HUES48 (cell line): Measurements from ENCODE around the gene C16orf87.
"Not testable (repeated sequence)": the region's sequence is repeated elsewhere in the genome, so short reads cannot be mapped to it uniquely, and the experiment has no call there.

Experiments used
- H3K27ac ChIP-seq: one replicate; pipeline ENCODE4 v1.7.0; 2013; ENCODE audit warnings: low read depth, low read length, inconsistent platforms
- H3K27me3 ChIP-seq: 2 replicates; pipeline ENCODE4 v1.6.1; 2013; ENCODE audit warnings: mild to moderate bottlenecking, low read length; ENCODE audit not compliant: control insufficient read depth, insufficient read depth
- H3K36me3 ChIP-seq: 2 replicates; pipeline ENCODE4 v1.6.1; 2013; ENCODE audit warnings: low read length; ENCODE audit not compliant: control insufficient read depth, insufficient read depth
- H3K4me1 ChIP-seq: 2 replicates; pipeline ENCODE4 v1.6.1; 2013; ENCODE audit warnings: mild to moderate bottlenecking, low read length; ENCODE audit not compliant: control insufficient read depth, insufficient read depth
- H3K4me3 ChIP-seq: 2 replicates; pipeline ENCODE4 v1.5.1; 2013; ENCODE audit warnings: mild to moderate bottlenecking, low read depth, low read length
- H3K9ac ChIP-seq: 2 replicates; pipeline ENCODE4 v1.6.1; 2013; ENCODE audit warnings: mild to moderate bottlenecking, low read depth, low read length, moderate library complexity
- H3K9me3 ChIP-seq: 2 replicates; pipeline ENCODE4 v1.6.1; 2013; ENCODE audit warnings: low read length; ENCODE audit not compliant: control insufficient read depth, insufficient read depth

C16orf87 gene

DNA sequence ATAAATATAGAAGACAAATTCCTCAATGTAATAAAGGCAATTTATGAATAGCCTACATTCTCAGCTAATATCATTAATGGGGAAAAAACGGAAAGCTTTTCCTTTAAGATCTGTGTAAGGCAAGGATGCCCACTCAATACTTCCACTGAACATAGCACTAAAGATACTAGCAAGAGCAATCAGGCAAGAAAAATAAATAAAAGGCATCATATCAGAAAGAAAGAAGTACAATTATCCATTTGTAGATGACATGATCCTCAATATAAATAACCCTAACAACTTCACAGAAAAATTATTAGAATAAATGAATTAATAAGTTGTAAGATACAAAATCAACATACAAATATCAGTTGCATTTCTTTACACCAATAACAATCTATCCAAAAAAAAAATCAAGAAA lies 37.1 kb downstream of the C16orf87 start:
- H3K4me3 ChIP-seq, result no peak overlapping the region
- no peaks in the 10 kb centered on the region for H3K27me3 ChIP-seq
- H3K36me3 ChIP-seq, result peaks cover 9% of the 10 kb centered on the region; the same call in 1 of the 2 replicates
- H3K9ac ChIP-seq, result no peak overlapping the region
- peaks cover 15% of the 10 kb centered on the region for H3K4me1 ChIP-seq
- H3K27ac ChIP-seq, result no peak overlapping the region
- H3K9me3 ChIP-seq, result peaks cover 7% of the 10 kb centered on the region

DNA sequence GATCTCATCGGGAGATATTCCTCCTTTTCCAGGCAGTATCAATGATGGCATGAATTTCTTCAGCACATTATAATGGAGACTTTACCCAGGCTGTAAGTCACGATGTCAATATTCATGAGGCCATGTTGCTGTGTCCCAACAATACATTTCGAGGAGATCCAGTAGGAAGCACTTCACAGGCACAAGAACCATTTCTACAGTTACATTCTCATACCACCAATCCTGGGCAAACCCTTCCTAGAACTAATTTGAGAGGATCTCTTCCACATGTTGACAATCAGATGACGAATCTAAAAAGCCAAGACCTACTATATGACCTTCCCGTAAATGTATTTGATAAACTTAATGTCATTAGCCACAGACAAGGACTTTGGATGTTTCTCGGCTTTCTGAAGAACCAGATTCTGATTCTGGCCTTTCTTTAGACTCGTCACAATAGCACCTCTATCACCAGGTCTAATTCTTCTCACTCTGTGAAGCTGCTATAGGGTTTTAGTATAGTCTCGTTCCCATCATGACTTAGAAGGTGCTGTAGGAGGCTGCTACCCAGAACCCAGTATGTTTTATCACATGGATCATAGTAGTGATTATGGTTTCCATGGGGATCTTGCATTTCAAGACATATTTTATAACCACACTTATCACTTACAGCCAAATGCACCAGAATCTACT lies 40.2 kb downstream of the C16orf87 start:
- Histone ChIP-seq H3K9ac (peak overlapping the region; percentile 92), H3K4me1 (peaks cover 23% of the 10 kb centered on the region), H3K27me3 (no peaks in the 10 kb centered on the region), H3K4me3 (peak overlapping the region; percentile 84), H3K36me3 (0 out of 2 replicates have a peak, but pooled peaks cover 3% of the 10 kb centered on the region), H3K9me3 (peaks cover 7% of the 10 kb centered on the region), H3K27ac (no peak overlapping the region)

DNA sequence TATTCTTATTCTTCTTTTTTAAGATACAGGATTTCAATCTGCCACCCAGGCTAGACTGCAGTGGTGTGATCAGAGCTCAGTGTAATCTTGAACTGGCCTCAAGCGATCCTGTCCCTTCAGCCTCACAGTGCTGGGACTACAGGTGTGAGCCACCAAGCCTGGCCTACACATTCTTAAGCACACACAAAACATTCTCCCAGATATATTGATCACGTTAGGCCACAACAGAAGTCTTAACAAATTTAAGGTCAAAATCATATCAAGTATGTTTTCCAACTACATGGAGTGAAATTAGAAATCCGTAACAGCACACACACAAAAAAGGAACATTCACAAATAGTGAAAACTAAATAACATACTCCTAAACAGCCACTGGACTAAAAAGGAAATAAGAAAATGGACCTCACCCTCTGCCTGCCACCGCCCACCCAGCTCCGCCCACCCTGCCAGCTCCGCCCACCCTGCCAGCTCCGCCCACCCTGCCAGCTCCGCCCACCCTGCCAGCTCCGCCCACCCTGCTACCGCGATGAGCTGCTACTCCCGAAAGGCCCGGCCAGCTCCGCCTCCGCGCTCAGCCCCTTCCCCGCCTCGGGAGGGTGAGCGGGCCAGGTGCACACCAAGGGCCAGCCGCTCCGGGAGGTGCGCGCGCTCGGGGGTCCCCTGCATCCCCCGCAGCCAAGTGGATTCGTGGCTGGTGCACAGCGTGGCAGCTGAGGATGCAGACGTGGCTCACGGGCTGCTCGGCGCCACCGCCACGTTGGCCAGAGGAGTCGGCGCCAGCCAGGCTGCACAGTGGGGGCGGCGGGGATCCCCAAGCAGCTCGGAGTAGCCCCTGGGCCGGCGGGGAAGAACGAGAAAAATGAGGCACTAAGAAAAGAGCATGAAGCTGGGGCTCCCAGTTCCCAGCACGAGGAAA lies 41.2 kb downstream of the C16orf87 start:
- H3K27ac ChIP-seq, result peak overlapping the region; percentile 57
- peak overlapping the region; percentile 92 for H3K9ac ChIP-seq
- H3K4me1 ChIP-seq, result peaks cover 31% of the 10 kb centered on the region
- no peaks in the 10 kb centered on the region for H3K36me3 ChIP-seq
- H3K27me3 ChIP-seq, result no peaks in the 10 kb centered on the region
- H3K4me3 ChIP-seq, result peak overlapping the region; percentile 84
- peaks cover 7% of the 10 kb centered on the region for H3K9me3 ChIP-seq

DNA sequence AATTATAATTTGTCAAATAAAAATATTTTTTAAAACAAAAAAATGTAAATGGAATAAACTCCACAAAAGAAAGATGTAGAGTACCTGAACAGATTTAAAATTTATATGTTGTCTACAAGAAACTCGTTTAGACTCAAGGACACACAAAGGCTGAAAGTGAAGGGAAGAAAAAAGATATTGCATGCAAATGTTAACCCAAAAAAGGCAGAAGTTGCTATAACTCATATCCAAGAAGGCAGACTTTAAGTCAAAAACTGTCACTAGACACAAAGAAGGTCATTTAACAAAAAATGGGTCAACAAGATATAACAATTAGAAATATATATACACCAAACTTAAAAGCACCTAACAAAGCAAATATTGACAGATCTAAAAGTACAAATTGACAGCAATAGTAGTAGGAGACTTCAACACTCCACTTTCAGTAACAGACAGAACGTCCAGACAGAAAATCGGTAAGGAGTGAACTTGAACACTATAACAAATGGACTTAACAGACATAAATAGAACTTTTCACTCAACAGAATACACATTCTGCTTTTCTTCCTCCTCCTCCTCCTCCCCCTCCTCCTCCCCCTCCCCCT lies 42.0 kb downstream of the C16orf87 start:
- H3K27ac ChIP-seq, result no peak overlapping the region
- H3K4me3 ChIP-seq, result no peak overlapping the region
- H3K9ac ChIP-seq, result no peak overlapping the region
- peaks cover 32% of the 10 kb centered on the region for H3K4me1 ChIP-seq
- H3K36me3 ChIP-seq, result no peaks in the 10 kb centered on the region
- H3K9me3 ChIP-seq, result peaks cover 6% of the 10 kb centered on the region
- no peaks in the 10 kb centered on the region for H3K27me3 ChIP-seq

DNA sequence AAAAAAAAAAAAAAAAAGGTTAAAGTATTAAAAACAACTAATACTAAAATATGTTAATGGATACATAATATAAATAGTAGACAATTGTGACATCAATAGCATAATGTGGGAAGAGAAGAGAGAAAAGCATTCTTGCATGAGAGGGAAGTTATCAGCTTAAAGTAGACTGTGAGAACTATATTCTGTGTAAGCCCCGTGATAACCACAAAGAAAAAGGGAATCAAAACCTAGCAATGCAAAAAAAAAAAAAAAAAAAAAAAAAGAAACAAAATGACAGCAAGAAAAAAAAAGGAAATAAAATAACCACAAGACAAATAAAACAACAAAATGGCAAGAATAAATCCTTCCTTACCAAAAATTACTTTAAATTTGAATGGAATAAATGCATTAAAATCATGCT lies 43.1 kb downstream of the C16orf87 start:
- H3K4me3 ChIP-seq, result no peak overlapping the region
- no peaks in the 10 kb centered on the region for H3K9me3 ChIP-seq
- no peak overlapping the region for H3K9ac ChIP-seq
- peaks cover 32% of the 10 kb centered on the region for H3K4me1 ChIP-seq
- H3K27ac ChIP-seq, result no peak overlapping the region
- H3K27me3 ChIP-seq, result no peaks in the 10 kb centered on the region
- H3K36me3 ChIP-seq, result no peaks in the 10 kb centered on the region

DNA sequence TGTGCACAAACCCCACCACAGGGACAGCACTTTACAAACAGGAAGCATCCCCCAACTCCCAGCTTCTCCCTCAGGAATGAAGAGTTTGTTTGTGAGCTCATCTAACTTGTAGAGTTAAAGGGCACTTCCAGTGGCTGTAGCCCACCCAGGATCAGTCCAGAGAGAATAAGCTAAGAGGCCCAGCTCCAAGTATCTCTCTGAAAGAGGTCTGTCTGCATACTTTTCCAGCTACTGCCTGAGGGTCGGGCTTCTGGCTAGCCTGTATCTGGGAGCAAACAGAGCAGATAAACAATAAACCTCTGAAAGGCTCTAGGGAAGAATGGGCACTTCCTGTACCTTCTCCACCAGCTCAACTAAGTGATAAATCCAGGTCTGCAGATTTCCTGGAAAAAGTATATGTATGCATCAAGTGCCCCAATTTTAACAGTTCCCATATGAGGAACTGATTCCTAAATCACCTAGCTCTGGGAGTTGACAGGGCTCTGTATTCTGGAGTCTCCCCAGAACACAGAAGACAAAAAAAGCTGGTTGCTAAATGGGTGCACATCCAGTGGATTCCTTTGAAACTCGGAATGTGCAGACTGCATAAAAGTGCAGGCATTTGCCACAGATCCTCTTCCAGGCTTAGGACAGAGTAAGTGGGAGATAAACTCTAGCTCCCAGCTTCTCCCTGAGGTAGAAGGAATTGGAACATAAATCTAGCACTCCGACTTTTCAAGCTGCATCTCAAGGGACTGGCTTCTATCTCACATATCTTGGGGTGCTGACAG lies 45.7 kb downstream of the C16orf87 start:
- peaks cover 25% of the 10 kb centered on the region for H3K4me1 ChIP-seq
- no peak overlapping the region for H3K4me3 ChIP-seq
- H3K9ac ChIP-seq, result no peak overlapping the region
- no peaks in the 10 kb centered on the region for H3K36me3 ChIP-seq
- peak overlapping the region; percentile 33 for H3K27ac ChIP-seq
- no peaks in the 10 kb centered on the region for H3K9me3 ChIP-seq
- no peaks in the 10 kb centered on the region for H3K27me3 ChIP-seq

DNA sequence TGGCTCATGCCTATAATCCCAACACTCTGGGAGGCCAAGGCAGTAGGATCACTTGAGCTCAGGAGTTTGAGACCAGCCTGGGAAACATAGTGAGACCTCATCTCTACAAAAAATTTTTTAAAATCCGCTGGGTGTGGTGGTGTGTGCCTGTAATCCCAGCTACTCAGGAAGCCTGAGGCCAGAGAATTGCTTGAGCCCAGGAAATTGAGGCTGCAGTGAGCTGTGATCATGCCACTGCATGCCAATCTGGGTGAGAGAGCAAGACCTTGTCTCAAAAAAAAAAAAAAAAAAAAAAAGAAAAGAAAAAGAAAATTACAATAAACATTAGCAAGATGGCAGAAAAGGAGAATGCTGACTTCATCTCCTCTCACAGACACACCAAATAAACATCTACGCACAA lies 46.4 kb downstream of the C16orf87 start:
- not testable (repeated sequence) for H3K27me3 ChIP-seq, H3K9ac ChIP-seq, H3K36me3 ChIP-seq, H3K9me3 ChIP-seq, H3K4me3 ChIP-seq
- H3K27ac ChIP-seq, result peak overlapping the region; percentile 33
- peaks cover 23% of the 10 kb centered on the region for H3K4me1 ChIP-seq

DNA sequence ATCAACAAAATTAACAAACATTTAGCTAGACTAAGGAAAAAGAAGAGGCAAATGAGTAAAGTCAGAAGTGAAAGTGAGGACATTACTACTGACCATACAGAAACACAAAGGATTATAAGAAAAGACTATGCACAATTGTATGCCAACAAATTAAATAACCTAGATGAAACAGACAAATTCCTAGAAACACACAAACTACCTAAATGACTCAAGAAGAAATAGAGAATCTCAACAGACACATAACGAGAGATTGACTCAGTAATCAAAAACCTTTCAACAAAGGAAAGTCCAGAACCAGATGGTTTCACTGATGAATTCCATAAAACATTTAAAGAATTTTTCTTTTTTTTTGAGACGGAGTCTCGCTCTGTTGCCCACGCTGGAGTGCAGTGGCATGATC lies 47.2 kb downstream of the C16orf87 start:
- no peaks in the 10 kb centered on the region for H3K27me3 ChIP-seq
- H3K4me1 ChIP-seq, result peaks cover 17% of the 10 kb centered on the region
- H3K36me3 ChIP-seq, result no peaks in the 10 kb centered on the region
- no peaks in the 10 kb centered on the region for H3K9me3 ChIP-seq
- H3K27ac ChIP-seq, result no peak overlapping the region
- H3K9ac ChIP-seq, result no peak overlapping the region
- no peak overlapping the region for H3K4me3 ChIP-seq

DNA sequence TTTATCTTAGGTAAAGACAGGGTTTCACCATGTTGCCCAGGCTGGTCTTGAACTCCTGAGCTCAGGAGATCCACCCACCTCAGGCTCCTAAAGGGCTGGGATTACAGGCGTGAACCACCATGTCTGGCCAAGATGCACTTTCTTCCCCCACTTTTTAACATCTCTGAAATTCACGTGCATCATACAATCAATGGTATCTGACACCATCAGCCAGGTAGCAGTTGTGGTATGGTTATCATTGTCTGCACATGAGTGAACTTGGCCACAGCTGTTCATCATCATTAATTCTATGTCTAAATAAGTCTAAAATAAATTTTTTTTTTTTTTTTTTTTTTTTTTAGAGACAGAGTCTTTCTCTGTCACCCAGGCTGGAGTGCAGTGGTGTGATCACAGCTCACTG lies 48.7 kb downstream of the C16orf87 start:
- Histone ChIP-seq H3K27ac (no peak overlapping the region), H3K27me3 (no peaks in the 10 kb centered on the region), H3K36me3 (no peaks in the 10 kb centered on the region), H3K4me3 (no peak overlapping the region), H3K9me3 (no peaks in the 10 kb centered on the region), H3K4me1 (peaks cover 9% of the 10 kb centered on the region), H3K9ac (no peak overlapping the region)

DNA sequence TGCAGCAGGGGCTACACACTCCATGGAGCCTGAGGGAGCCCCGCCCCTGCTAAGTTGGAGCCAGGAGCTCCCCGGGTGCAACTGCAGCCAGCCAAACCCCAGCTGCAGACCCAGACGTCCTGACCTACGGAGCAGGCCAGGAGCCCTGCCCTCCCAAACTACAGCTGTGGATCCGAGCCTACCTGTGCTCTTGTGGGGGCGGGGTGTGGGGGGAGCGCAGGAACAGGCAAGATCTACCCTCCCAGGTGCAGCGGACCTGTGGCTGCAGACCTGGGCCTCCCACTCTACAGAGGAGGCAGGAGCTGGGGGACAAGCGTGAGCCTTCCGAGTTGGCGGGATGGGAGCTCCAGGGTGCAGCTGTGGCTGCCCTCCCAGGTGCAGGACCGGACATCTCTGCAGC lies 53.2 kb downstream of the C16orf87 start:
- no peaks in the 10 kb centered on the region for H3K9me3 ChIP-seq
- no peaks in the 10 kb centered on the region for H3K36me3 ChIP-seq
- no peak overlapping the region for H3K27ac ChIP-seq
- no peak overlapping the region for H3K9ac ChIP-seq
- no peaks in the 10 kb centered on the region for H3K27me3 ChIP-seq
- no peak overlapping the region for H3K4me3 ChIP-seq
- no peaks in the 10 kb centered on the region for H3K4me1 ChIP-seq
